ENCODE results near the gene BACH2.
"Not testable (repeated sequence)": the region's sequence is repeated elsewhere in the genome, so short reads cannot be mapped to it uniquely, and the experiment has no call there.

BACH2 gene

GRCh38 chr6:90151576-90152422, 144.8 kb downstream of the BACH2 start:
- ATAC-seq: no peak

GRCh38 chr6:90149280-90149679, 147.4 kb downstream of the BACH2 start:
- ATAC-seq: no peak

GRCh38 chr6:90148867-90149266, 147.8 kb downstream of the BACH2 start:
- ATAC-seq: no peak

DNA sequence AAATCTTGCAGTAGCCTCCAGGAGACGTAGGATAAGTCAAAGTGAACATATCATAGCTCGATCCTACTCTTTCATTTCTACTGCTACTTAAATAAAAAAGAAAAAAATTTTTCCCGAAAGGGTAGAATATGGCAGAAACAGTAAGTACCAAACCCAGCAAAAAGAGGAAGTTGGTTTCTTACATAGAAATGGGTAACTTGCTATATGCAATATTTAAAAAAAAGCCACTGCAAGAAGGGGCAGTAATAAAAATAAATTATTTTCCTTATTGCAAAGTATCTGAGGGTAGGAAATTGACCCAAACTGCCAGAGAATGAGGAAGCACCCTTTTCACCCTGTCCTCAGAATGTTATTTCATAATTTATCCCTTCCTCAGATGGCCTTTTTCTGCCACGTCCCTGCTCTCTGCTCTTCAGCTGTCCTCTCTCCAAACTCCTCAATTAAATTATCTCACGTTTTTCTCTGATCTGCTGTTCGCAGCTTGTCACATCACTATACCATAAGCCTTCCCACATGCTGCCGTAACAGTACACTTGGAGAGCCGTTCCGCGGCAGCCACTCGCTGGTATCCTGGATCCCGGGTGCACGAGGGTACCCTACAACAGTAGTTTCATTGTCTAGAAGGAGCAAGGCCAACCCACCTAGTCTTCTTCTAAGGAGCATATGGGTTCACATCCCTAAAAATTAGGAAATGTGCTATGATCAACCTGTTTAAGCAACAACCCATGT, 149.6 kb downstream of the BACH2 start:
- no peak for ATAC-seq

DNA sequence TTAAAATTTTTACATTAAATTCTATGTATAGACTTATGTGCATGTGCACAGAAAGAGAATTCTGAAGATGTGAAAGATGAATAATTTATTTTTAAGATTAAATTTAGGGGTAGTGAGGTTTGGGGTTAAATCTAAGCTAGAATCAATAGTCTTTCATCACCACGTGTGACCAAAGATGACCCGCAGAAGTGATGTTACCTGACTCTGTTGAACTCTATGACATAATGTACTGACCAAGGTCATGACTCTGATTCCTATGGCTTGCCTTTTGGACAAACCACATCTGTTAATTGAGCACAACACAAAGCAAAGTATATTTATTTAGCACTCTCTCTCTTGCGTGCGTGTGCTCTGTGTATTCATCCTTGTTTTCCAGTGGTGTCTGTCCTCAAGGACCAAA, 150.6 kb downstream of the BACH2 start:
- ATAC-seq: no peak

- peak; percentile 60 to 66 for ATAC-seq
These were observed 151.6 kb downstream of the BACH2 start for GRCh38 chr6:90144928-90145555.

- ATAC-seq: peak; percentile 72 to 83
These were observed 152.2 kb downstream of the BACH2 start for GRCh38 chr6:90144396-90144795.

GRCh38 chr6:90140683-90141082, 156.0 kb downstream of the BACH2 start:
- no peak for ATAC-seq

DNA sequence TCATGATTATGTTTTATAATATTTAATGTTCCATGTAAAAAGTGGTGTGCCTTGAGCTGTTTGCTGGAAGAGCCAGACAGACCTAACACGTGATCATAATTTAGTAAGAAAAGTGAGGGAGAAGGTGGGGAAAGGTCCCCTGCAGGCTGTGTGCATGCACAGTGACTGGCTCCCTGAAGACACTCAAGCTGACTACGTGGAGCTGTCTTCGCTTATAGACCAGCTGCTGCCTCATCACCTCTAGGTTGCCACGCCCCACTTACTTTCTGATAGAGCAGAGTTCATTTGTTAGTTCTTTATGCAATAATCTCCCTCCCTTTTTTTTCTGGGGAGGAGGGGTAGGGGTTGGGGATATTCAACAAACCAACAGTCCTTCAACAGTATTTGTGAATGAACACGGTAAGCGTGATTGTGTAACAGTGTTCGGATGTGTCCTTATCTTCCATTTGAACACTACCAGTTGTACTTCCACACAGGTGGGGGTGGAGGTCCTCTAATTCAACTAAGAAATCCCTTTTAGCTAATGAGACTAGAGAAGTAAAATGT, 157.3 kb downstream of the BACH2 start:
- ATAC-seq: no peak

DNA sequence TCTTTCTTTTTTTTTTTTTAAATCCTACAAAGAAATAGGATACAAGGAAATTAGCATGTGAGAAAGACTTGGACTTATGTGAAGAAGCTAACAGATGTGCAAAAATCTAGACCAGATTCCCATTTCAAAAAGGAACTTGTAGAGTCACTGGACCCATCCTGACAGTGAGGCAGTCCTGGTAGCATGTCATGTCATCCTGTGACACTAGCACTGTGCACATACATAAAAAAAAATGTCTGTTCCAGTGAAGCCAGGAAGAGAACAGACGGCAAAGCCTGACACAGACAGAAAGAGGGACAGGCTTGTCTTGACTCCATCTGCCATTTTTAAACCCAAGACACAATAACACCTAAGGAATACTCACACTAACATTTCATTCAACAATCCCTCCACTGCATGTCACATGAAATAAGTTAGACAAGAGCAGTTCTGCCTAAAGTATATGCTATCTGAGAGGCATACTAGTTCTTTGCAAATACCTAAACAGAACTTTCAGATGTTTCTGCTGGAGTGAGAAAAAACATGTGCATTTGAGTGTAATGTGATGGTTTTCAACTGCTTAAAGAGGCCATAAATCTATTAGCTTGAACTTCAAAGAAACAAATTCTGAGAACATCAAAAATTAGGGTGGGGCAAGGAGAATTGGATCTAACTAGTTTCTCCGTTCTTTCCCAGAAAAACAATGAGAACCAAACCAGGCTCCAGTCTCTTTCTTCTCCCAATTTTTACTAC, 159.6 kb downstream of the BACH2 start:
- ATAC-seq: no peak

GRCh38 chr6:90136176-90136575, 160.5 kb downstream of the BACH2 start:
- no peak for ATAC-seq

DNA sequence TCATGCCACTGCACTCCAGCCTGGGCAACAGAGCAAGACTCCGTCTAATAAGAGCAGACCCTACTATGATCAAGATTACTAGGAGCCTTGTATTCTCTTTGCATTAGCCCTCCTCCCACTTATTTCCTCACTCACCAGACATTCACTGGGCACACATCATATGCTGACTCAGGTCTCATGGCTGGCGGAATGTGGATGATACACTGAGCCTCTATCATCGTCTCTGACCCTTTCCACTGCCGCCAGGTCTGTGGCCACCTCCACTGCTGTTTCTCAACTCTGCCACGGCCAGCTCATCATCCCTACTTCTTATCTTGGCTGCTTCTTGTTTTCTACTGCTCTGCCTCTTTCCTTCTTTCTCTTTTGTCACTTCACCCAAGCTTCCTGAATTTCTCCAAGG, 161.0 kb downstream of the BACH2 start:
- ATAC-seq: peak in 1 of 2 donors; percentile 17

- not testable (repeated sequence) for ATAC-seq
These were observed 163.0 kb downstream of the BACH2 start for GRCh38 chr6:90133664-90134063.

DNA sequence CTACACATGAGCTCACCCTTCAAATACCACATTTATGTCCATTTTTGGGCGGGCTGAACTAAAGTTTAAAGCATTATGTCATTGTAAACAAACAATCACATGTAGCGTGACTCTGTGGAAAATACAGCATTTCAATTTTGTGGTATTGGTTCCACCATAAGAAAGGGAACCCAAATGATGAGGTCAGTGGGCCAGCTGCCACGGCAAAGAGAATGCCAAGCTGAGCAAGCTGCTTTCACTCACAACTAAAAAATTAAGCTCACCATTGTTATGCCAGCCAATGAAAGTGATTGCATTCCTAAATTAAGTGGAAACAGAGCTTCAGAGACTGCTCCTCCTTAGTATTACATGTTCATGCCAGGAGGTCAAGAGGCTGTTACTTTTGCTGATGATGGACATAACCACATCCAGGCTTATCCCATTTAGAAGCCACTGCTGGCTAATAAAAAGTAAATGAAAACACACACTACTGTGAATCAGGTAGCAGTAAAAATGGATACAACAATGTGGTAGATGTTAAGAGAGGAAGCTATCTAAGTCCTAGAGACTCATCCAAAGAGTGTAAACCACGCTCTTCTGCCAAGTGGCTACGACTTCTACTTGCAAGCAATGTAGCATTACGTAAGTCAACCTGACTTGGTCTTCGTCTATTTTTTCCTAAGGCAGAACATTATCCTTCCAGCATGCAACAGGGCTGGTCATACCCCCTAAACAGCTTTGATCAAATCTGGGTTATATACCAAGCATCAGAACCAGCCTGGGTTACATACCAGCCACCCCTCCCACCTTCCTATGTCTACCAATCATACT, 164.8 kb downstream of the BACH2 start:
- ATAC-seq: no peak

GRCh38 chr6:90131125-90131524, 165.5 kb downstream of the BACH2 start:
- no peak for ATAC-seq

- not testable (repeated sequence) for ATAC-seq
These were observed 168.0 kb downstream of the BACH2 start for GRCh38 chr6:90128687-90129086.

- no peak for ATAC-seq
These were observed 169.0 kb downstream of the BACH2 start for GRCh38 chr6:90127595-90127994.

DNA sequence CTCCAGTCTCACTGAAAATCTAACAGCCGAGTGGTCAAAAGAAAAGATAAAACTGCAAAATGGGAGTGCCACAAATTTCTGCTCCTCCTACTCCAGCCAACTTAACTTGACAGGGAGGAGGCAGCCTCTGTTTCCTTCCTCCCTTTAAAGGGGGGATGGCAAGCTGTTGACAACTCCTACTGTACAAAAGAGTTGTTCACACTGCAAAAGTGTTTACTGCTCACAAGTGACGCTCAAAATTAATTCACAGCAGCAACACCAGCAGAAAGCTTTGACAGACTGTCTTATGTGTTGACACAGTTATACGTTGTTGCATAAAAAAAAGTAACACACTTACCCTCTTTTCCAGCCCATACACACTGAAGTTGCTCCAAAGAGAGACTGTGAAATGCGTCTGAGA, 169.8 kb downstream of the BACH2 start:
- ATAC-seq: no peak

- ATAC-seq: no peak
These were observed 170.5 kb downstream of the BACH2 start for GRCh38 chr6:90126181-90126580.

DNA sequence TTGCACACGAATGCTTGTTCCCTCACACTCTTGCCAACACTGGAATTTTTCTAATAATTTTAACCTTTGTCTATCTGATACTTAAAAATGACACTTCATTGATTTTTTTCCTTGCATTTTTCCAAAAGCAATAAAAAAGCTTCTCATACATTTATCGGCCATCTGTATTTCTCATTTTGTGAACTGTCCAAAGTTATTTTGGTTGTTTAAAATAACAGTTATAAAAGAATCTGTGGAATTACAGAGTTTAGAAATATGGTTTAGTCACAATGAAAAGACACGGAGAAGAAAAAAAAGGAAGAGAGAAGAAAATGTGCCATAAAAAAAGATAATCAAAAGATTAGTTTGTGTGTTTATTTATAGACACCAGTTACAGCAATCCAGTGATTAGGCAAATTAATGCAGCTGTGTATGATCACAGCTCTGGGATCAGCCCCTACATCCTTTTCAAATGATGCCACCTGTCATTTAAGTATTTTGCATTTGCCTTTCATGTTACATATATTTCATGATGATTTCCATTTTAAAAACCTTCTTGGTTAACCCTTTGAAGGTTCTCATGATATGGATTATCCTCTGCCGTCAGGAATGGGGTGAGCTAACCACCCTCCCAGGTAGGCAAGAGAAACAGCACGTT, 171.7 kb downstream of the BACH2 start:
- no peak for ATAC-seq

GRCh38 chr6:90123831-90124230, 172.8 kb downstream of the BACH2 start:
- ATAC-seq: peak; percentile 71 to 74
